Measurements from ENCODE around the gene FBXO31. TPM values are rescaled to one million over a fixed set of nuclear protein-coding genes. Genes with fewer than 3 reads are reported as not detected.

FBXO31 gene
- total and polyA plus RNA-seq, 9 of the 15 experiments (the other 6 are each of a cell fraction or from before 2014, with no cell fraction given), result 0.18 to 33.3 (median 10.9) TPM

DNA sequence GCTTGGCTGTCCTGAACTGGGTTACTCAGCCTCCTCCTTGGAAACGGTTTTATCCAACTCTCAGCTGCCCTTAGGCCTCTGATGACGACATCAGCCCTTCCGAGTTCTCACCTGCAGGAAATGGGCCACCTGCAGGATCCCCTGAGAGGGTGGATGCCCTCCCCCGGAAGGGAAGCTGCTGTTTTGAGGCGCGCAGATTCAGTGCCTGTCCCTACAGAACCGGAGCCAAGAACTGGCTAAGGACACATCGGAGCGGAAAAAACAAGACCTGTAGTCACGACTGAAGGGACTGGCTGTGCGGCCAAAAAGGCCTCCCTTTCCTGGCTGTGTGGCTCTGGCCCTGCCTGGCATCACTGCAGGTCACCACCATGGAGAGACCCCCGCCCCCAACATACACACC, 54.7 kb downstream of the FBXO31 start:
- TF ChIP-seq SREBF2 (CRISPR knock-in tag; IDR thresholded peaks at IDR 0.05) (no peak), FOXJ3 (CRISPR knock-in tag; IDR thresholded peaks at IDR 0.05) (no peak), NKRF (IDR thresholded peaks at IDR 0.05; ENCODE audit: borderline replicate concordance) (no peak), SMAD1 (IDR thresholded peaks at IDR 0.05; ENCODE audit: low read depth, low read length, partially characterized antibody) (no peak), NCOA4 (IDR thresholded peaks at IDR 0.05; ENCODE audit: partially characterized antibody) (no peak), TCF3 (CRISPR knock-in tag; IDR thresholded peaks at IDR 0.05) (no peak), SNIP1 (IDR thresholded peaks at IDR 0.05; ENCODE audit: low read depth) (no peak), MCM3 (IDR thresholded peaks at IDR 0.05) (no peak)
- TF ChIP-seq, protein P1, sequence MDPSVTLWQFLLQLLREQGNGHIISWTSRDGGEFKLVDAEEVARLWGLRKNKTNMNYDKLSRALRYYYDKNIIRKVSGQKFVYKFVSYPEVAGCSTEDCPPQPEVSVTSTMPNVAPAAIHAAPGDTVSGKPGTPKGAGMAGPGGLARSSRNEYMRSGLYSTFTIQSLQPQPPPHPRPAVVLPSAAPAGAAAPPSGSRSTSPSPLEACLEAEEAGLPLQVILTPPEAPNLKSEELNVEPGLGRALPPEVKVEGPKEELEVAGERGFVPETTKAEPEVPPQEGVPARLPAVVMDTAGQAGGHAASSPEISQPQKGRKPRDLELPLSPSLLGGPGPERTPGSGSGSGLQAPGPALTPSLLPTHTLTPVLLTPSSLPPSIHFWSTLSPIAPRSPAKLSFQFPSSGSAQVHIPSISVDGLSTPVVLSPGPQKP (CRISPR knock-in tag; IDR thresholded peaks at IDR 0.05), result no peak
- TF ChIP-seq, protein P2, sequence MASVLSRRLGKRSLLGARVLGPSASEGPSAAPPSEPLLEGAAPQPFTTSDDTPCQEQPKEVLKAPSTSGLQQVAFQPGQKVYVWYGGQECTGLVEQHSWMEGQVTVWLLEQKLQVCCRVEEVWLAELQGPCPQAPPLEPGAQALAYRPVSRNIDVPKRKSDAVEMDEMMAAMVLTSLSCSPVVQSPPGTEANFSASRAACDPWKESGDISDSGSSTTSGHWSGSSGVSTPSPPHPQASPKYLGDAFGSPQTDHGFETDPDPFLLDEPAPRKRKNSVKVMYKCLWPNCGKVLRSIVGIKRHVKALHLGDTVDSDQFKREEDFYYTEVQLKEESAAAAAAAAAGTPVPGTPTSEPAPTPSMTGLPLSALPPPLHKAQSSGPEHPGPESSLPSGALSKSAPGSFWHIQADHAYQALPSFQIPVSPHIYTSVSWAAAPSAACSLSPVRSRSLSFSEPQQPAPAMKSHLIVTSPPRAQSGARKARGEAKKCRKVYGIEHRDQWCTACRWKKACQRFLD (CRISPR knock-in tag; IDR thresholded peaks at IDR 0.05), result no peak
- TF ChIP-seq, protein P3, sequence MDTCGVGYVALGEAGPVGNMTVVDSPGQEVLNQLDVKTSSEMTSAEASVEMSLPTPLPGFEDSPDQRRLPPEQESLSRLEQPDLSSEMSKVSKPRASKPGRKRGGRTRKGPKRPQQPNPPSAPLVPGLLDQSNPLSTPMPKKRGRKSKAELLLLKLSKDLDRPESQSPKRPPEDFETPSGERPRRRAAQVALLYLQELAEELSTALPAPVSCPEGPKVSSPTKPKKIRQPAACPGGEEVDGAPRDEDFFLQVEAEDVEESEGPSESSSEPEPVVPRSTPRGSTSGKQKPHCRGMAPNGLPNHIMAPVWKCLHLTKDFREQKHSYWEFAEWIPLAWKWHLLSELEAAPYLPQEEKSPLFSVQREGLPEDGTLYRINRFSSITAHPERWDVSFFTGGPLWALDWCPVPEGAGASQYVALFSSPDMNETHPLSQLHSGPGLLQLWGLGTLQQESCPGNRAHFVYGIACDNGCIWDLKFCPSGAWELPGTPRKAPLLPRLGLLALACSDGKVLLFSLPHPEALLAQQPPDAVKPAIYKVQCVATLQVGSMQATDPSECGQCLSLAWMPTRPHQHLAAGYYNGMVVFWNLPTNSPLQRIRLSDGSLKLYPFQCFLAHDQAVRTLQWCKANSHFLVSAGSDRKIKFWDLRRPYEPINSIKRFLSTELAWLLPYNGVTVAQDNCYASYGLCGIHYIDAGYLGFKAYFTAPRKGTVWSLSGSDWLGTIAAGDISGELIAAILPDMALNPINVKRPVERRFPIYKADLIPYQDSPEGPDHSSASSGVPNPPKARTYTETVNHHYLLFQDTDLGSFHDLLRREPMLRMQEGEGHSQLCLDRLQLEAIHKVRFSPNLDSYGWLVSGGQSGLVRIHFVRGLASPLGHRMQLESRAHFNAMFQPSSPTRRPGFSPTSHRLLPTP (IDR thresholded peaks at IDR 0.05; ENCODE audit: borderline replicate concordance, extremely low read depth, insufficient read length), result no peak
- no peaks in the 10 kb centered on the region; the same call in 2 of the 3 replicates for H3K79me2 ChIP-seq (ENCODE audit: control insufficient read depth, insufficient read depth, low read length)
- WGBS (ENCODE audit: insufficient coverage, low coverage, missing lambda C conversion rate), result 83% methylated on average over 12 of the region's 12 CpGs
- FAIRE-seq, result no peak
- peaks cover 0 to 19% of the 10 kb centered on the region in 2 experiments; a peak in 2 of 5 replicates for H3K4me1 ChIP-seq (replicated peaks in 1 of 2; ENCODE audit: control insufficient read depth in 2 of 2, insufficient read depth in 2 of 2, low read length in 2 of 2)
- no peaks in the 10 kb centered on the region for H3K27me3 ChIP-seq (ENCODE audit: control insufficient read depth in 2 of 2, insufficient read depth in 2 of 2, low read length in 2 of 2)
- H3K4me2 ChIP-seq (ENCODE audit: insufficient read depth, low read length), result no peak overlapping the region
- ATAC-seq, result no peak
- no TSS peak for BruUV-seq (replicated peaks)
- H3K9me3 ChIP-seq (replicated peaks; ENCODE audit: control insufficient read depth, insufficient read depth, low read depth, low read length), result no peaks in the 10 kb centered on the region
- DNase-seq (ENCODE audit: extremely low read depth in 1 of 4, low spot score in 3 of 4), result no peak
- no peak overlapping the region for H2AFZ ChIP-seq (ENCODE audit: low read depth, low read length)
- no peak overlapping the region for H3K9ac ChIP-seq (ENCODE audit: insufficient read depth in 1 of 2, low read depth in 2 of 2, low read length in 2 of 2)
- peaks cover 3% of the 10 kb centered on the region for H3K9me1 ChIP-seq (ENCODE audit: control insufficient read depth, insufficient read depth, low read length)
- in situ Hi-C loops (cut with MboI) (no loop called here), intact Hi-C loops (cut with micrococcal nuclease) (loop anchor here (10.0 kb wide), 1 partner anchor 306 kb away; no protein-coding TSS in a partner anchor)
- CTCF ChIA-PET (ENCODE audit: low intra/inter-chr PET ratio), result no interaction called here
- H3K36me3 ChIP-seq (ENCODE audit: control insufficient read depth, insufficient read depth, low read length), result peaks cover 60% of the 10 kb centered on the region; the same call in 2 of the 3 replicates
- H4K20me1 ChIP-seq (replicated peaks; ENCODE audit: control insufficient read depth, insufficient read depth, low read length), result peaks cover 11% of the 10 kb centered on the region; the same call in 1 of the 2 replicates
- no peak overlapping the region for H3K27ac ChIP-seq (ENCODE audit: extremely low read depth, low read depth, low read length)
- POLR2A ChIA-PET, result interaction anchor here (0.6 to 1.3 kb wide), 4 partner anchors 10 to 31 kb away, joined by 3 to 4 read pairs (median 3); partner anchors contain the start of gene C16orf95
- no peak overlapping the region for H3K4me3 ChIP-seq

Measured in K562 (cell line).